MG63 (cell line): ENCODE measurements around the gene TCIRG1. TPM values are rescaled to one million over a fixed set of nuclear protein-coding genes. Genes with fewer than 3 reads are reported as not detected.
A peak's percentile ranks its signal among the peaks of the same experiment; 100 is the strongest.

Source experiments
- DNase-seq: peaks from one replicate; pipeline ENCODE4 v3.0.0-alpha.2; 2020
- H3K27me3 ChIP-seq: fragments of 250-450 bp; sonication (Bioruptor Pico); 2 replicates; pipeline ENCODE4 v1.5.1; 2020; ENCODE audit warnings: mild to moderate bottlenecking, moderate library complexity
- H3K36me3 ChIP-seq: fragments of 250-450 bp; sonication (Bioruptor Pico); 2 replicates; pipeline ENCODE4 v1.5.1; 2020; ENCODE audit warnings: mild to moderate bottlenecking, moderate library complexity
- H3K4me3 ChIP-seq: fragments of 250-450 bp; sonication (Bioruptor Pico); 2 replicates; pipeline ENCODE4 v1.5.1; 2020; ENCODE audit warnings: mild to moderate bottlenecking, moderate library complexity
- H3K9me3 ChIP-seq: fragments of 250-450 bp; sonication (Bioruptor Pico); 2 replicates; pipeline ENCODE4 v1.5.1; 2020; ENCODE audit warnings: mild to moderate bottlenecking, moderate library complexity
- total RNA-seq: library from RNA; depleted of rRNA; stranded (reverse); fragments of >200 nt; shearing (Covaris generic); gene quantifications from 2 replicates; pipeline ENCODE4 v1.2.3, GENCODE V29; 2014; ENCODE audit warnings: low replicate concordance

Gene TCIRG1
- total RNA-seq, 1 experiment from 2014 or later = 26.4 TPM

GRCh38 chr11:68002938-68003845 lies 35.6 kb upstream of the TCIRG1 start:
- H3K4me3 ChIP-seq = peak overlapping the region; percentile 53
- no peaks in the 10 kb centered on the region for H3K27me3 ChIP-seq
- H3K9me3 ChIP-seq = no peaks in the 10 kb centered on the region
- no peak for DNase-seq
- H3K36me3 ChIP-seq = no peaks in the 10 kb centered on the region

- H3K4me3 ChIP-seq = peak within 1 kb of the TSS; percentile 53
- H3K36me3 ChIP-seq = no peaks in the 10 kb centered on the region
- H3K9me3 ChIP-seq = no peaks in the 10 kb centered on the region
- no peaks in the 10 kb centered on the region for H3K27me3 ChIP-seq
- DNase-seq = peak; percentile 90
These were observed 34.8 kb upstream of the TCIRG1 start, which contains the start of gene UNC93B1 for GRCh38 chr11:68003846-68004550. Gene UNC93B1, minus strand, starts transcription at chr11:68004097. Its CDS starts 54 bp downstream, at chr11:68004043.

- H3K4me3 ChIP-seq = peak overlapping the region; percentile 53
- H3K9me3 ChIP-seq = no peaks in the 10 kb centered on the region
- DNase-seq = no peak
These were observed 34.1 kb upstream of the TCIRG1 start for GRCh38 chr11:68004551-68005335.

GRCh38 chr11:68006606-68007166 lies 32.1 kb upstream of the TCIRG1 start:
- Histone ChIP-seq H3K27me3 (no peaks in the 10 kb centered on the region), H3K9me3 (no peaks in the 10 kb centered on the region), H3K36me3 (no peaks in the 10 kb centered on the region), H3K4me3 (no peak overlapping the region)
- DNase-seq = no peak

More at GRCh38 chr11:68004551-68005335, 34.1 kb upstream of the TCIRG1 start:
- no peaks in the 10 kb centered on the region for H3K36me3 ChIP-seq
- H3K27me3 ChIP-seq = no peaks in the 10 kb centered on the region

GRCh38 chr11:68007498-68008380 lies 31.1 kb upstream of the TCIRG1 start:
- no peak for DNase-seq
- no peaks in the 10 kb centered on the region for H3K27me3 ChIP-seq
- H3K9me3 ChIP-seq = no peaks in the 10 kb centered on the region
- no peak overlapping the region for H3K4me3 ChIP-seq
- no peaks in the 10 kb centered on the region; the same call in 1 of the 2 replicates for H3K36me3 ChIP-seq

GRCh38 chr11:68008381-68009337 lies 30.2 kb upstream of the TCIRG1 start:
- DNase-seq = no peak
- Histone ChIP-seq H3K4me3 (no peak overlapping the region), H3K27me3 (no peaks in the 10 kb centered on the region), H3K9me3 (no peaks in the 10 kb centered on the region), H3K36me3 (peaks cover 2% of the 10 kb centered on the region)

GRCh38 chr11:68009391-68010089 lies 29.3 kb upstream of the TCIRG1 start:
- no peaks in the 10 kb centered on the region for H3K27me3 ChIP-seq
- peaks cover 7% of the 10 kb centered on the region for H3K36me3 ChIP-seq
- no peak for DNase-seq
- H3K9me3 ChIP-seq = no peaks in the 10 kb centered on the region
- peak overlapping the region; percentile 54 for H3K4me3 ChIP-seq

GRCh38 chr11:68010090-68011041 lies 28.5 kb upstream of the TCIRG1 start, which contains the start of gene ALDH3B1:
Gene ALDH3B1, plus strand, starts transcription at chr11:68010327. Its CDS starts 4,971 bp downstream, at chr11:68015298.
- peak within 1 kb of the TSS; percentile 54 for H3K4me3 ChIP-seq
- H3K9me3 ChIP-seq = no peaks in the 10 kb centered on the region
- H3K27me3 ChIP-seq = no peaks in the 10 kb centered on the region
- H3K36me3 ChIP-seq = peaks cover 7% of the 10 kb centered on the region
- peak; percentile 97 for DNase-seq

GRCh38 chr11:68011051-68011943 lies 27.5 kb upstream of the TCIRG1 start:
- DNase-seq = no peak
- Histone ChIP-seq H3K9me3 (no peaks in the 10 kb centered on the region), H3K36me3 (peaks cover 7% of the 10 kb centered on the region), H3K4me3 (peak overlapping the region; percentile 54), H3K27me3 (no peaks in the 10 kb centered on the region)

GRCh38 chr11:68012044-68012842 lies 26.6 kb upstream of the TCIRG1 start:
- peaks cover 7% of the 10 kb centered on the region for H3K36me3 ChIP-seq
- no peaks in the 10 kb centered on the region for H3K27me3 ChIP-seq

GRCh38 chr11:68012843-68013610 lies 25.8 kb upstream of the TCIRG1 start:
- Histone ChIP-seq H3K4me3 (no peak overlapping the region), H3K9me3 (no peaks in the 10 kb centered on the region), H3K36me3 (peaks cover 7% of the 10 kb centered on the region), H3K27me3 (no peaks in the 10 kb centered on the region)
- peak; percentile 89 for DNase-seq

More at GRCh38 chr11:68012044-68012842, 26.6 kb upstream of the TCIRG1 start:
- Histone ChIP-seq H3K4me3 (no peak overlapping the region), H3K9me3 (no peaks in the 10 kb centered on the region)
- DNase-seq = no peak
